Progenitor cell of endocrine pancreas (in vitro differentiated cells): Measurements from ENCODE around the gene ZDHHC3. TPM values are rescaled to one million over a fixed set of nuclear protein-coding genes. Genes with fewer than 3 reads are reported as not detected.

Experiments used
- DNase-seq: peaks from one replicate; pipeline ENCODE4 v3.0.0; 2021; ENCODE audit warnings: low spot score; ENCODE audit not compliant: unreplicated experiment
- H3K27ac Mint-ChIP-seq: 2 replicates; pipeline ENCODE4 v1.8.0; 2021; ENCODE audit warnings: mild to moderate bottlenecking, moderate library complexity, mixed read lengths
- H3K27me3 Mint-ChIP-seq: 2 replicates; pipeline ENCODE4 v1.8.0; 2021; ENCODE audit warnings: mixed read lengths
- H3K36me3 Mint-ChIP-seq: 2 replicates; pipeline ENCODE4 v1.8.0; 2022; ENCODE audit warnings: mixed read lengths; ENCODE audit not compliant: insufficient read depth
- H3K4me1 Mint-ChIP-seq: 2 replicates; pipeline ENCODE4 v1.8.0; 2021; ENCODE audit warnings: low read depth, mixed read lengths
- H3K4me3 Mint-ChIP-seq: 2 replicates; pipeline ENCODE4 v1.8.0; 2021; ENCODE audit warnings: low read depth, mild to moderate bottlenecking, moderate library complexity, mixed read lengths
- H3K9me3 Mint-ChIP-seq: 2 replicates; pipeline ENCODE4 v1.8.0; 2021; ENCODE audit warnings: low read depth, mixed read lengths
- CTCF ChIP-seq: fragments of 200-600 bp; sonication (generic); IDR thresholded peaks from one replicate; pipeline ENCODE4 v1.5.0; 2021; ENCODE audit warnings: antibody characterized with exemption, mild to moderate bottlenecking; ENCODE audit not compliant: unreplicated experiment
- total RNA-seq: library from RNA; stranded (reverse); gene quantifications from 2 replicates; pipeline ENCODE4 v1.2.1, GENCODE V29; 2021

Gene ZDHHC3
- total RNA-seq, 1 donor from 2014 or later, result 64.9 TPM

GRCh38 chr3:45009868-45010267 is 33.9 kb upstream of the ZDHHC3 start:
- DNase-seq, result no peak
- H3K4me3 Mint-ChIP-seq, result no peak overlapping the region
- TF ChIP-seq CTCF, result no peak
- no peak overlapping the region for H3K27ac Mint-ChIP-seq
- H3K9me3 Mint-ChIP-seq, result peaks cover 2% of the 10 kb centered on the region
- H3K4me1 Mint-ChIP-seq, result no peaks in the 10 kb centered on the region
- no peaks in the 10 kb centered on the region for H3K27me3 Mint-ChIP-seq
- H3K36me3 Mint-ChIP-seq, result peaks cover 30% of the 10 kb centered on the region

GRCh38 chr3:45008117-45008516 is 32.1 kb upstream of the ZDHHC3 start:
- Mint-ChIP-seq H3K4me1 (no peaks in the 10 kb centered on the region), H3K27me3 (no peaks in the 10 kb centered on the region), H3K36me3 (peaks cover 42% of the 10 kb centered on the region), H3K27ac (no peak overlapping the region), H3K4me3 (no peak overlapping the region), H3K9me3 (peaks cover 5% of the 10 kb centered on the region)
- no peak for DNase-seq
- TF ChIP-seq CTCF, result no peak

GRCh38 chr3:45007091-45007490 is 31.1 kb upstream of the ZDHHC3 start:
- Mint-ChIP-seq H3K4me3 (no peak overlapping the region), H3K4me1 (no peaks in the 10 kb centered on the region), H3K27ac (no peak overlapping the region), H3K9me3 (peaks cover 5% of the 10 kb centered on the region), H3K36me3 (peaks cover 44% of the 10 kb centered on the region), H3K27me3 (no peaks in the 10 kb centered on the region)
- TF ChIP-seq CTCF, result no peak
- no peak for DNase-seq

- H3K36me3 Mint-ChIP-seq, result peaks cover 49% of the 10 kb centered on the region
These were observed 27.9 kb upstream of the ZDHHC3 start for GRCh38 chr3:45003859-45004258.

GRCh38 chr3:45003406-45003805 is 27.4 kb upstream of the ZDHHC3 start:
- Mint-ChIP-seq H3K27ac (no peak overlapping the region), H3K36me3 (peaks cover 49% of the 10 kb centered on the region), H3K4me3 (no peak overlapping the region), H3K9me3 (peaks cover 5% of the 10 kb centered on the region), H3K27me3 (no peaks in the 10 kb centered on the region), H3K4me1 (no peaks in the 10 kb centered on the region)
- no peak for DNase-seq
- TF ChIP-seq CTCF, result no peak

More at GRCh38 chr3:45003859-45004258, 27.9 kb upstream of the ZDHHC3 start:
- TF ChIP-seq CTCF, result no peak
- Mint-ChIP-seq H3K27ac (no peak overlapping the region), H3K9me3 (peaks cover 5% of the 10 kb centered on the region), H3K27me3 (no peaks in the 10 kb centered on the region), H3K4me1 (no peaks in the 10 kb centered on the region), H3K4me3 (no peak overlapping the region)
- no peak for DNase-seq
